Measurements from ENCODE around the gene GRID2. TPM values are rescaled to one million over a fixed set of nuclear protein-coding genes. Genes with fewer than 3 reads are reported as not detected.

GRID2 gene
- total and polyA plus RNA-seq, 2 donors from 2014 or later: 0.19 TPM; not detected in 1

DNA sequence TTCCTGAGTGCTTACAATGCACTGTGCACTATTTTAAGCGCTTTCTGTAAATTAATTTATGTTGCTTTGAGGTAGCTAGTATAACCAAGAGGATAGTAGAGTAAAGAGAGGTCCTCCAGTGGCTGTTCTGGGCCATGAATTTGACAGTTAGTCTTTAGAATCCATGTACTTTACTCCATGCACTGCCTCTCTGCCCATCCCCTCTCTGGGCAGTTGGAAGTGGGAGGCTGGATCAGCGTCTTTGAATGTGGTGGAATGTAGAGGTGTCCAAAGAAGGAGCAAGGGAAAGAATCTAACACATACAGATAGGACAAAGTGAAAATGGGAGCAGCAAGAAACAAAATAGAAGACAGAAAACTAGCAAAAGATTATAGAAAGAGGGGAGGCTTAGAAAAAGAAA lies 712.6 kb downstream of the GRID2 start:
- H3K27me3 ChIP-seq (ENCODE audit: control insufficient read depth, insufficient read depth, low read length): no peaks in the 10 kb centered on the region
- no peak overlapping the region for H3K9ac ChIP-seq (ENCODE audit: low read length in 3 of 3)
- DNase-seq (no peak), FAIRE-seq (no peak)
- no peaks in the 10 kb centered on the region for H3K4me1 ChIP-seq (ENCODE audit: control insufficient read depth in 2 of 3, insufficient read depth in 2 of 3, low read depth in 1 of 3, low read length in 3 of 3)
- no peak overlapping the region for H3K4me3 ChIP-seq (ENCODE audit: low read length in 3 of 3)
- TF ChIP-seq, protein P1, sequence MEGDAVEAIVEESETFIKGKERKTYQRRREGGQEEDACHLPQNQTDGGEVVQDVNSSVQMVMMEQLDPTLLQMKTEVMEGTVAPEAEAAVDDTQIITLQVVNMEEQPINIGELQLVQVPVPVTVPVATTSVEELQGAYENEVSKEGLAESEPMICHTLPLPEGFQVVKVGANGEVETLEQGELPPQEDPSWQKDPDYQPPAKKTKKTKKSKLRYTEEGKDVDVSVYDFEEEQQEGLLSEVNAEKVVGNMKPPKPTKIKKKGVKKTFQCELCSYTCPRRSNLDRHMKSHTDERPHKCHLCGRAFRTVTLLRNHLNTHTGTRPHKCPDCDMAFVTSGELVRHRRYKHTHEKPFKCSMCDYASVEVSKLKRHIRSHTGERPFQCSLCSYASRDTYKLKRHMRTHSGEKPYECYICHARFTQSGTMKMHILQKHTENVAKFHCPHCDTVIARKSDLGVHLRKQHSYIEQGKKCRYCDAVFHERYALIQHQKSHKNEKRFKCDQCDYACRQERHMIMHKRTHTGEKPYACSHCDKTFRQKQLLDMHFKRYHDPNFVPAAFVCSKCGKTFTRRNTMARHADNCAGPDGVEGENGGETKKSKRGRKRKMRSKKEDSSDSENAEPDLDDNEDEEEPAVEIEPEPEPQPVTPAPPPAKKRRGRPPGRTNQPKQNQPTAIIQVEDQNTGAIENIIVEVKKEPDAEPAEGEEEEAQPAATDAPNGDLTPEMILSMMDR (IDR thresholded peaks at IDR 0.05; ENCODE audit: borderline replicate concordance, extremely low read depth, insufficient read depth): no peak
- no peaks in the 10 kb centered on the region for H3K36me3 ChIP-seq (ENCODE audit: control insufficient read depth in 2 of 3, insufficient read depth in 3 of 3, low read length in 3 of 3)
- H3K9me3 ChIP-seq (ENCODE audit: control insufficient read depth in 2 of 3, insufficient read depth in 1 of 3, low read length in 3 of 3): no peaks in the 10 kb centered on the region
- no peak overlapping the region for H3K27ac ChIP-seq (ENCODE audit: low read depth in 2 of 2, low read length in 2 of 2)
- intact Hi-C loops (cut with DNase I): no loop called here

- peak in 1 of 5 donors; percentile 5 for DNase-seq
- TF ChIP-seq, protein P1 (IDR thresholded peaks at IDR 0.05; ENCODE audit: borderline replicate concordance, extremely low read depth, insufficient read depth): no peak
Observed at GRCh38 chr4:93018243-93018642, 714.5 kb downstream of the GRID2 start.

DNA sequence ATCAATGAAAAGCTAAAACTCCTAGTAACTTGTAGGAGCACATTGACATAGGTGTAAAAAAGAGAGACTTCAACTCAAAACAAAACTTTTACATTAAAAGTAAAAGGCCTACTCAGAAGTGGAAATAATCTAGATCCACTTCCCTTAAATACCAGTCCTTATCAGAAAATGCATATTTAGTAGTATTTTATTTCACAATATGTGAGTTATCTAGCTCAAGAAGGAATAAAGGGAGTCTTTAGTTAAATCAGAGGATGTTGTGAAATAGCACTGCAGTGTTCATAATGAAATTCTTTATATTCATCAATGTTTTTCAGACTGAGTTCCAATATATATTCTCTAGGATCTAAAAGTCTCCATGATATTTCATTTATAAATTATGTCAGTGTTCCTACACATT lies 715.0 kb downstream of the GRID2 start:
- Histone ChIP-seq H3K9ac (ENCODE audit: low read length in 3 of 3) (no peak overlapping the region), H3K4me3 (ENCODE audit: low read length in 3 of 3) (no peak overlapping the region), H3K27ac (ENCODE audit: low read depth in 2 of 2, low read length in 2 of 2) (no peak overlapping the region), H3K9me3 (ENCODE audit: control insufficient read depth in 2 of 3, insufficient read depth in 1 of 3, low read length in 3 of 3) (no peaks in the 10 kb centered on the region), H3K36me3 (ENCODE audit: control insufficient read depth in 2 of 3, insufficient read depth in 3 of 3, low read length in 3 of 3) (no peaks in the 10 kb centered on the region), H3K4me1 (ENCODE audit: control insufficient read depth in 2 of 3, insufficient read depth in 2 of 3, low read depth in 1 of 3, low read length in 3 of 3) (no peaks in the 10 kb centered on the region), H3K27me3 (ENCODE audit: control insufficient read depth, insufficient read depth, low read length) (no peaks in the 10 kb centered on the region)
- TF ChIP-seq, protein P1 (IDR thresholded peaks at IDR 0.05; ENCODE audit: borderline replicate concordance, extremely low read depth, insufficient read depth): no peak
- DNase-seq: no peak
- no peak for FAIRE-seq
- intact Hi-C loops (cut with DNase I): no loop called here

More at GRCh38 chr4:93018243-93018642, 714.5 kb downstream of the GRID2 start:
- no peak for FAIRE-seq
- Histone ChIP-seq H3K9ac (ENCODE audit: low read length in 3 of 3) (no peak overlapping the region), H3K4me1 (ENCODE audit: control insufficient read depth in 2 of 3, insufficient read depth in 2 of 3, low read depth in 1 of 3, low read length in 3 of 3) (no peaks in the 10 kb centered on the region), H3K9me3 (ENCODE audit: control insufficient read depth in 2 of 3, insufficient read depth in 1 of 3, low read length in 3 of 3) (no peaks in the 10 kb centered on the region), H3K27me3 (ENCODE audit: control insufficient read depth, insufficient read depth, low read length) (no peaks in the 10 kb centered on the region), H3K27ac (ENCODE audit: low read depth in 2 of 2, low read length in 2 of 2) (no peak overlapping the region), H3K4me3 (ENCODE audit: low read length in 3 of 3) (no peak overlapping the region), H3K36me3 (ENCODE audit: control insufficient read depth in 2 of 3, insufficient read depth in 3 of 3, low read length in 3 of 3) (no peaks in the 10 kb centered on the region)
- intact Hi-C loops (cut with DNase I): no loop called here

DNA sequence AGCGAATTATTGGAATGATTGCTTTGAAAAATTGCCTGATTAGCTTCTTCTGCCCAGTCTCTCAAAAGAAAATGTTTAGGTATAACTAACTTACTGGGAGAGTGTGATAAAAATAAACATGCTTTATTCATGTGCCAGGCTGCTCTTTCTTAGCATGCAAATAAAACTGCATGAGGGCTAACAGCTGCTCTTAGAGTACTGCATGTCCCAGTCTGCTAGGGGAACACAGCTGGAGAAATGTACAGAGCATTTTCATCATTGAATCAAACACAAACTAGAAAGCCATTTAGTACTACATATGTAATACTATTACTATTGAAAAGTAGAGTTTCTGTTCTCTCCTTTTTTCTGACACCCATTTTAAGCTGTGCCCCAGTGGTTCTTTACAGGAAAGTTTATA lies 726.0 kb downstream of the GRID2 start:
- FAIRE-seq (no peak), DNase-seq (peak in 2 of 5 donors; percentile 19 to 70)
- Histone ChIP-seq H3K27me3 (ENCODE audit: control insufficient read depth, insufficient read depth, low read length) (no peaks in the 10 kb centered on the region), H3K4me1 (ENCODE audit: control insufficient read depth in 2 of 3, insufficient read depth in 2 of 3, low read depth in 1 of 3, low read length in 3 of 3) (no peaks in the 10 kb centered on the region), H3K27ac (ENCODE audit: low read depth in 2 of 2, low read length in 2 of 2) (no peak overlapping the region), H3K4me3 (ENCODE audit: low read length in 3 of 3) (no peak overlapping the region), H3K9ac (ENCODE audit: low read length in 3 of 3) (no peak overlapping the region), H3K9me3 (ENCODE audit: control insufficient read depth in 2 of 3, insufficient read depth in 1 of 3, low read length in 3 of 3) (no peaks in the 10 kb centered on the region), H3K36me3 (ENCODE audit: control insufficient read depth in 2 of 3, insufficient read depth in 3 of 3, low read length in 3 of 3) (no peaks in the 10 kb centered on the region)
- TF ChIP-seq, protein P1 (IDR thresholded peaks at IDR 0.05; ENCODE audit: borderline replicate concordance, extremely low read depth, insufficient read depth): no peak
- intact Hi-C loops (cut with DNase I): no loop called here

Data from kidney (tissue), 14 donors.